Omental fat pad (tissue), 4 donors: ENCODE data around the gene PTPRCAP. TPM values are rescaled to one million over a fixed set of nuclear protein-coding genes. Genes with fewer than 3 reads are reported as not detected.
"Not testable (repeated sequence)": the region's sequence is repeated elsewhere in the genome, so short reads cannot be mapped to it uniquely, and the experiment has no call there.

ENCODE experiments used
- ATAC-seq: fragments of 150-250 bp; one replicate; pipeline ENCODE4 v1.9.1; 2016; ENCODE audit warnings: mild to moderate bottlenecking, moderate library complexity; ENCODE audit not compliant: low FRiP score
- DNase-seq: peaks from one replicate; pipeline ENCODE4 v3.0.0-alpha.2; 2019; ENCODE audit warnings: low spot score
- CTCF ChIP-seq, 3 donors: fragments of 450-650 bp; IDR thresholded peaks; one replicate each; pipeline ENCODE4 v1.5.1; 2016 to 2017; ENCODE audit warnings: antibody characterized with exemption in 3 of 3, mild to moderate bottlenecking in 3 of 3, moderate library complexity in 2 of 3
- total RNA-seq, 4 donors: library from RNA; depleted of rRNA; stranded (reverse); fragments of >200 nt; gene quantifications; one replicate each; pipeline ENCODE4 v1.1.0, GENCODE V29; 2016

The PTPRCAP gene
- total RNA-seq, 4 donors from 2014 or later: 5.5 to 6.7 (median 6.3) TPM

DNA sequence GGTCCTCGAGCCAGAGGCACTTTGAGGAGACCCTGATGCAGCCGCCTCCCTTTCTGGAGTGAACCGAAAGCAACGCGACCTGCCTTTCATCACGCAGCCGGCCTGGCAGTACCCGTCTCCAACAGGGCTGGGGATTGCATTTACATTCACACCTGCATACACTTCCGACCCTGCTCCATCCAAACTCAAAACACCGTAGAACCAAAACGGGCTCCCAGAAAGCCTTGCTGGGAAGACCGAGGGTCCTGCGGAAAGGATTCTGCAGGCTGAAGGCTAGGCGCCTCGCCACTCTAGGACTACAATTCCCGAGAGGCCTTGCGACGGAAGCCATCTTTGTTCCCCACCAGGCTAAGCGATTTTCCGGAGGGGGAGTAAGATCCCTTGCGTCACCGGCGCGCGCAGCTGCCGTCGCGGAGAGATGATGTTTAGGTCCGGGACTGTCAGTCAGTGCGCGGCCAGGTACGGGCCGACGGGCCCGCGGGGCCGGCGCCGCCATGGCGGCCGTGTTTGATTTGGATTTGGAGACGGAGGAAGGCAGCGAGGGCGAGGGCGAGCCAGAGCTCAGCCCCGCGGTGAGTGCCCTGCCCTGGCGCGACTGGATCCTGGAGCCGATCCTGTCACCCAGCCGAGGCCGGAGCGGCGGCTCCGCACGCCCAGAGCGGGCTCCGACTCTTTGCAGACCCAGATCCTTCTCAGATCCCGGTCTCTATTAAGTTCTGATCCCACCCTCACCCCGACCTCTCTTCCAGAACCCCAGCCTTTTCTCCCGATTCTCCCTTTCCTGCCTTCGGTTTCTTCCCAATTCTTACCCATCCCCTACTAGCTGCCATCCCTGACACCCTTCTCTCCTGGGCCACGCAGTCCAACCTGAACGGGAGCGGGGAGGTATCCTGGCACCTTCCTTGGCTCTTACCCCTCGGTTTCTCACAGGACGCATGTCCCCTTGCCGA is 9.2 kb downstream of the PTPRCAP start, which contains the start of gene RPS6KB2:
Gene RPS6KB2, plus strand, starts transcription at position 443 of the 950 bp plus-strand sequence. Its CDS starts 52 bp downstream, at position 495.
- ATAC-seq: peak; percentile 92
- DNase-seq: peak; percentile 99
- no peak for TF ChIP-seq CTCF (IDR thresholded peaks at IDR 0.05)

DNA sequence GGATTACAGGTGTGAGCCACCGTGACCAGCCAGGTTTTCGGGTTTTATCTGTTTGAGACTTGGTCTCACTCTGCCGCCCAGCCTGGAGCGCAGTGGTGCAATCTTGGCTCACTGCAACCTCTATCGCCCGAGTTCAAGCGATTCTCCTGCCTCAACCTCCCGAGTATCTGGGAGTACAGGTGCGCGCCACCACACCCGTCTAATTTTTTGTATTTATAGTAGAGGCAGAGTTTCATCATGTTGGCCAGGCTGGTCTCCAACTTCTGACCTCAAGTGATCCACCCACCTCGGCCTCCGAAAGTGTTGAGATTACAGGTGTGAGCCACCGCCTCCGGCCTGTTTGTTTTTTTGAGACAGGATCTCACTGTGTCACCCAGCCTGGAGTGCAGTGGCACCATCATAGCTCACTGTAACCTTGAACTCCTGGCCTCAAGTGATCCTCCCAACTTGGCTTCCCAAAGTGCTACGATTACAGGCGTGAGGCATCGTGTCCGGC is 10.1 kb downstream of the PTPRCAP start:
- not testable (repeated sequence) for DNase-seq, ATAC-seq

GRCh38 chr11:67423891-67424613 is 13.4 kb downstream of the PTPRCAP start:
- ATAC-seq (no peak), DNase-seq (no peak)
- no peak for TF ChIP-seq CTCF (IDR thresholded peaks at IDR 0.05)

GRCh38 chr11:67423466-67423865 is 14.0 kb downstream of the PTPRCAP start:
- ATAC-seq: no peak
- no peak for TF ChIP-seq CTCF (IDR thresholded peaks at IDR 0.05)
- no peak for DNase-seq

DNA sequence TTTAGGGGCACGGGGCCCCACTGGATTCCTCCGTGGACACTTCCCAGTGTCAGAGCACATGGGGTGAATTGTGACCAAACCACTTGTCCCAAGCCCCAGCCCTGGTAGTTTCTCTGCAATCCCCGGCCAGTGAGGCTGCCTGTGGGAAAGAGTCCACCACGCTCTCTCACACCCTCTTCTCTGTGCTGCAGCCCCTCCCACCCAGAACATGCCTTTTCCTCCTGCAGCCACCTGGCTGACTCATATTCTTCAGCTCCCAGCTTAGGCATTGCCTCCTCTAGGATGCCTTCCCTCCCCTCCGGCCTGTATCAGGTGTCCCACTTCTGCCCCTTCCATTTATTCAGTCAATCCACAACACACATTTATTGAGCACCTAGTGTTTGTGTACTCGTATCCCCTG is 14.6 kb downstream of the PTPRCAP start:
- no peak for DNase-seq
- TF ChIP-seq CTCF (IDR thresholded peaks at IDR 0.05): no peak
- ATAC-seq: no peak

- no peak for ATAC-seq
- no peak for DNase-seq
- TF ChIP-seq CTCF (IDR thresholded peaks at IDR 0.05): no peak
Measured at GRCh38 chr11:67421430-67422031, 16.0 kb downstream of the PTPRCAP start.
